Epithelial cell of proximal tubule (primary cell): ENCODE data around the gene CD3E. TPM values are rescaled to one million over a fixed set of nuclear protein-coding genes. Genes with fewer than 3 reads are reported as not detected.
"Not testable (repeated sequence)": the region's sequence is repeated elsewhere in the genome, so short reads cannot be mapped to it uniquely, and the experiment has no call there.

Experiments used
- DNase-seq: peaks from one replicate; pipeline ENCODE4 v3.0.0-alpha.2; 2011; ENCODE audit warnings: low read depth
- H3K4me3 ChIP-seq: 2 replicates; pipeline ENCODE4 v1.5.1; 2011; ENCODE audit warnings: low read depth, mild to moderate bottlenecking, low read length
- CTCF ChIP-seq: conservative IDR thresholded peaks from 2 replicates; pipeline ENCODE4 v1.5.1; 2012; ENCODE audit warnings: low read depth, mild to moderate bottlenecking, low read length
- total RNA-seq: library from RNA; depleted of rRNA; stranded (reverse); fragments of >200 nt; gene quantifications from 2 replicates; pipeline ENCODE4 v1.2.3, GENCODE V29; 2015

Gene CD3E
- total RNA-seq, 1 donor from 2014 or later = not detected

- H3K4me3 ChIP-seq = no peak overlapping the region
- TF ChIP-seq CTCF = no peak
- no peak for DNase-seq
These were observed 2.8 kb upstream of the CD3E start for GRCh38 chr11:118301600-118302195.

- no peak for TF ChIP-seq CTCF
- H3K4me3 ChIP-seq = no peak overlapping the region
- no peak for DNase-seq
These were observed 333 bp upstream of the CD3E start for GRCh38 chr11:118304227-118304567.

GRCh38 chr11:118305726-118306125, 1.2 kb downstream of the CD3E start:
- H3K4me3 ChIP-seq = no peak overlapping the region
- no peak for TF ChIP-seq CTCF
- no peak for DNase-seq

GRCh38 chr11:118306556-118306955, 2.0 kb downstream of the CD3E start:
- H3K4me3 ChIP-seq = no peak overlapping the region
- TF ChIP-seq CTCF = no peak
- no peak for DNase-seq

GRCh38 chr11:118308995-118309528, 4.5 kb downstream of the CD3E start:
- H3K4me3 ChIP-seq, DNase-seq: not testable (repeated sequence)

GRCh38 chr11:118310271-118310670, 5.7 kb downstream of the CD3E start:
- no peak overlapping the region for H3K4me3 ChIP-seq
- no peak for DNase-seq
- TF ChIP-seq CTCF = no peak

- no peak overlapping the region for H3K4me3 ChIP-seq
- no peak for DNase-seq
- TF ChIP-seq CTCF = no peak
These were observed 6.4 kb downstream of the CD3E start for GRCh38 chr11:118310781-118311485.
